GM12872 (cell line): ENCODE measurements around the gene ZMYM1.

Experiments used
- CTCF ChIP-seq: IDR thresholded peaks from 3 replicates; pipeline ENCODE4 v1.5.1; 2011; ENCODE audit warnings: low read depth, mild to moderate bottlenecking, low read length, moderate library complexity; ENCODE audit not compliant: insufficient read depth

ZMYM1 gene

GRCh38 chr1:35053433-35053832 is 25.8 kb upstream of the ZMYM1 start:
- TF ChIP-seq CTCF: no peak

GRCh38 chr1:35058988-35059387 is 20.2 kb upstream of the ZMYM1 start:
- no peak for TF ChIP-seq CTCF

- no peak for TF ChIP-seq CTCF
Measured at GRCh38 chr1:35062518-35063196, 16.5 kb upstream of the ZMYM1 start.

GRCh38 chr1:35064265-35064664 is 14.9 kb upstream of the ZMYM1 start:
- no peak for TF ChIP-seq CTCF

- TF ChIP-seq CTCF: no peak
Measured at GRCh38 chr1:35069746-35070145, 9.4 kb upstream of the ZMYM1 start.

- no peak for TF ChIP-seq CTCF
Measured at GRCh38 chr1:35073265-35073811, 5.8 kb upstream of the ZMYM1 start.

GRCh38 chr1:35080171-35080854 is 1.1 kb downstream of the ZMYM1 start:
- no peak for TF ChIP-seq CTCF
